GM19351 (cell line): ENCODE data around the gene GEMIN5.

Experiments
- ATAC-seq: cut with Tn5 transposase; IDR thresholded peaks from one replicate; pipeline ENCODE4 v1.9.1; 2021; ENCODE audit warnings: mild to moderate bottlenecking, moderate library complexity; ENCODE audit not compliant: unreplicated experiment

The GEMIN5 gene

GRCh38 chr5:154885439-154885838 lies 52.6 kb downstream of the GEMIN5 start:
- no peak for ATAC-seq

GRCh38 chr5:154884424-154884823 lies 53.6 kb downstream of the GEMIN5 start:
- no peak for ATAC-seq

GRCh38 chr5:154881986-154882385 lies 56.0 kb downstream of the GEMIN5 start:
- ATAC-seq: no peak

- no peak for ATAC-seq
These were observed 59.2 kb downstream of the GEMIN5 start for GRCh38 chr5:154878642-154879335.

- no peak for ATAC-seq
These were observed 64.2 kb downstream of the GEMIN5 start for GRCh38 chr5:154873791-154874331.

GRCh38 chr5:154871734-154872133 lies 66.3 kb downstream of the GEMIN5 start:
- no peak for ATAC-seq

- ATAC-seq: no peak
These were observed 69.3 kb downstream of the GEMIN5 start for GRCh38 chr5:154868702-154869101.

- no peak for ATAC-seq
These were observed 71.2 kb downstream of the GEMIN5 start for GRCh38 chr5:154866841-154867240.

- ATAC-seq: no peak
These were observed 72.4 kb downstream of the GEMIN5 start for GRCh38 chr5:154865466-154866184.

- no peak for ATAC-seq
These were observed 74.5 kb downstream of the GEMIN5 start for GRCh38 chr5:154863291-154864080.

GRCh38 chr5:154862766-154863165 lies 75.2 kb downstream of the GEMIN5 start:
- ATAC-seq: no peak

- no peak for ATAC-seq
These were observed 76.1 kb downstream of the GEMIN5 start for GRCh38 chr5:154861946-154862345.

GRCh38 chr5:154860765-154861164 lies 77.2 kb downstream of the GEMIN5 start:
- ATAC-seq: no peak

GRCh38 chr5:154860123-154860522 lies 77.9 kb downstream of the GEMIN5 start:
- ATAC-seq: no peak

GRCh38 chr5:154858972-154859871 lies 78.8 kb downstream of the GEMIN5 start:
- peak; percentile 13 for ATAC-seq

- peak; percentile 71 for ATAC-seq
These were observed 79.6 kb downstream of the GEMIN5 start, which contains the start of gene CNOT8 for GRCh38 chr5:154858297-154858971. CNOT8 (plus strand) TSS chr5:154858627; CDS start chr5:154863279, 4,652 bp downstream.

- peak; percentile 62 for ATAC-seq
These were observed 80.3 kb downstream of the GEMIN5 start for GRCh38 chr5:154857530-154858296.

- ATAC-seq: no peak
These were observed 86.7 kb downstream of the GEMIN5 start for GRCh38 chr5:154851351-154851750.
